22Rv1 (cell line): ENCODE measurements around the gene ASTN2.

Experiments used
- ZFX ChIP-seq: fragments of 450-650 bp; IDR thresholded peaks from 2 replicates; pipeline ENCODE4 v1.6.1; 2017; ENCODE audit warnings: antibody characterized with exemption, borderline replicate concordance
- TF ChIP-seq, protein P1 (sequence below): fragments of 450-650 bp; IDR thresholded peaks from 2 replicates; pipeline ENCODE4 v1.5.1; 2017; ENCODE audit warnings: mild to moderate bottlenecking

DNA sequence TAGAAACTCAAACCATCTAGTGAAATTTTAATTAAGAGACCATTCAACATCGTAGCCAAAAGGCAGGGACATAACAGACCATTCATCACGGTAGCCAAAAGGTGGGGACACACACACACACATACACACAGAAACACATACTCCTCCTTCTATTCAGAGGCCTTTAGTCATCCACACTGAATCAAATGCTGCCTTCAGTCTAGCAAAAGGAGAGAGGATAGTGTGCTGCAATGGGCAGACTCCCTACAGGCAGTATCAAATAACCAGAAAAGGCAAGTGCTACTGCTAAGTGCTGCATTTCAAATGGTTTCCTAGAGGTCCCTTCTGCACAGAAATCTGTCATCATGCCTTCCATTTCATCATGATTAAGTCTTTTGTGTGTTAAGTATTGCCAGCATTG lies 423.8 kb downstream of the ASTN2 start:
- TF ChIP-seq, protein P1, sequence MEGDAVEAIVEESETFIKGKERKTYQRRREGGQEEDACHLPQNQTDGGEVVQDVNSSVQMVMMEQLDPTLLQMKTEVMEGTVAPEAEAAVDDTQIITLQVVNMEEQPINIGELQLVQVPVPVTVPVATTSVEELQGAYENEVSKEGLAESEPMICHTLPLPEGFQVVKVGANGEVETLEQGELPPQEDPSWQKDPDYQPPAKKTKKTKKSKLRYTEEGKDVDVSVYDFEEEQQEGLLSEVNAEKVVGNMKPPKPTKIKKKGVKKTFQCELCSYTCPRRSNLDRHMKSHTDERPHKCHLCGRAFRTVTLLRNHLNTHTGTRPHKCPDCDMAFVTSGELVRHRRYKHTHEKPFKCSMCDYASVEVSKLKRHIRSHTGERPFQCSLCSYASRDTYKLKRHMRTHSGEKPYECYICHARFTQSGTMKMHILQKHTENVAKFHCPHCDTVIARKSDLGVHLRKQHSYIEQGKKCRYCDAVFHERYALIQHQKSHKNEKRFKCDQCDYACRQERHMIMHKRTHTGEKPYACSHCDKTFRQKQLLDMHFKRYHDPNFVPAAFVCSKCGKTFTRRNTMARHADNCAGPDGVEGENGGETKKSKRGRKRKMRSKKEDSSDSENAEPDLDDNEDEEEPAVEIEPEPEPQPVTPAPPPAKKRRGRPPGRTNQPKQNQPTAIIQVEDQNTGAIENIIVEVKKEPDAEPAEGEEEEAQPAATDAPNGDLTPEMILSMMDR = no peak
- no peak for TF ChIP-seq ZFX
